OCI-LY3 (cell line): ENCODE results near the gene MORC2.

Source experiments
- H2AFZ ChIP-seq: fragments of 200-600, 300-600 bp; shearing (Covaris generic); 2 replicates; pipeline ENCODE4 v1.6.0; 2014; ENCODE audit warnings: antibody characterized with exemption, low read depth, low read length
- H3K27ac ChIP-seq: fragments of 200-600, 300-600 bp; sonication (generic); 2 replicates; pipeline ENCODE4 v1.5.1; 2014; ENCODE audit warnings: mild to moderate bottlenecking, low read length, moderate library complexity, mixed read lengths
- H3K27me3 ChIP-seq: fragments of 200-600, 300-600 bp; sonication (generic); 2 replicates; pipeline ENCODE4 v1.6.1; 2014; ENCODE audit warnings: low read depth, low read length, mixed read lengths
- H3K36me3 ChIP-seq: fragments of 200-600, 300-600 bp; sonication (generic); replicated peaks from 2 replicates; pipeline ENCODE3; 2014; ENCODE audit warnings: low read depth, low read length, mixed read lengths
- H3K4me1 ChIP-seq: fragments of 300-600, 200-600 bp; sonication (generic); 2 replicates; pipeline ENCODE4 v1.6.1; 2014; ENCODE audit warnings: low read length, mixed read lengths
- H3K4me2 ChIP-seq: fragments of 200-600, 300-600 bp; sonication (generic); 2 replicates; pipeline ENCODE4 v1.6.1; 2014; ENCODE audit warnings: low read length, mixed read lengths
- H3K4me3 ChIP-seq: fragments of 300-600, 200-600 bp; sonication (generic); 2 replicates; pipeline ENCODE4 v1.5.1; 2014; ENCODE audit warnings: antibody characterized with exemption, mild to moderate bottlenecking, low read length, moderate library complexity
- H3K79me2 ChIP-seq: fragments of 300-600, 200-600 bp; shearing (Covaris generic); 2 replicates; pipeline ENCODE4 v1.6.1; 2014; ENCODE audit warnings: mild to moderate bottlenecking, low read length, mixed read lengths
- H3K9ac ChIP-seq: fragments of 300-600, 200-600 bp; shearing (Covaris generic); 2 replicates; pipeline ENCODE4 v1.6.0; 2014; ENCODE audit warnings: mild to moderate bottlenecking, low read length, moderate library complexity
- H3K9me3 ChIP-seq: fragments of 200-600, 300-600 bp; shearing (Covaris generic); 2 replicates; pipeline ENCODE4 v1.6.1; 2014; ENCODE audit warnings: low read length, mixed read lengths; ENCODE audit not compliant: insufficient read depth
- H4K20me1 ChIP-seq: fragments of 200-600, 300-600 bp; sonication (generic); 2 replicates; pipeline ENCODE4 v1.6.1; 2016; ENCODE audit warnings: low read length, mixed read lengths; ENCODE audit not compliant: insufficient read depth
- CTCF ChIP-seq: fragments of 200-600, 300-600 bp; sonication (generic); IDR thresholded peaks from 2 replicates; pipeline ENCODE4 v1.5.1; 2014; ENCODE audit warnings: antibody characterized with exemption, low read length, low read depth
- EZH2phosphoT487 ChIP-seq: fragments of 200-600 bp; shearing (Covaris generic); IDR thresholded peaks from 2 replicates; pipeline ENCODE4 v1.6.1; 2018; ENCODE audit warnings: antibody characterized with exemption, mixed run types, low read depth

Gene MORC2

GRCh38 chr22:30878516-30879414 is 89.8 kb downstream of the MORC2 start:
- Histone ChIP-seq H3K9me3 (no peaks in the 10 kb centered on the region), H3K79me2 (no peaks in the 10 kb centered on the region), H3K27ac (no peak overlapping the region), H3K4me3 (no peak overlapping the region), H2AFZ (no peak overlapping the region), H3K36me3 (no peaks in the 10 kb centered on the region), H3K4me2 (no peak overlapping the region), H3K27me3 (no peaks in the 10 kb centered on the region), H3K4me1 (no peaks in the 10 kb centered on the region), H4K20me1 (no peaks in the 10 kb centered on the region), H3K9ac (no peak overlapping the region)
- TF ChIP-seq CTCF: no peak
- TF ChIP-seq EZH2phosphoT487: no peak

- H3K4me2 ChIP-seq: no peak overlapping the region
Measured at GRCh38 chr22:30877662-30878515, 90.7 kb downstream of the MORC2 start.

GRCh38 chr22:30876915-30877553 is 91.5 kb downstream of the MORC2 start:
- H3K9ac ChIP-seq: no peak overlapping the region
- no peaks in the 10 kb centered on the region for H3K79me2 ChIP-seq
- no peak overlapping the region for H3K4me3 ChIP-seq
- no peaks in the 10 kb centered on the region for H3K9me3 ChIP-seq
- H3K27me3 ChIP-seq: no peaks in the 10 kb centered on the region
- no peak overlapping the region for H2AFZ ChIP-seq
- no peak overlapping the region for H3K27ac ChIP-seq
- H3K4me1 ChIP-seq: no peaks in the 10 kb centered on the region
- H3K4me2 ChIP-seq: no peak overlapping the region
- TF ChIP-seq CTCF: no peak
- TF ChIP-seq EZH2phosphoT487: no peak
- H4K20me1 ChIP-seq: no peaks in the 10 kb centered on the region
- H3K36me3 ChIP-seq: no peaks in the 10 kb centered on the region

More at GRCh38 chr22:30877662-30878515, 90.7 kb downstream of the MORC2 start:
- TF ChIP-seq CTCF (no peak), EZH2phosphoT487 (no peak)
- Histone ChIP-seq H3K27me3 (no peaks in the 10 kb centered on the region), H2AFZ (no peak overlapping the region), H3K9me3 (no peaks in the 10 kb centered on the region), H3K4me3 (no peak overlapping the region), H3K4me1 (no peaks in the 10 kb centered on the region), H3K79me2 (no peaks in the 10 kb centered on the region), H4K20me1 (no peaks in the 10 kb centered on the region), H3K9ac (no peak overlapping the region), H3K27ac (no peak overlapping the region), H3K36me3 (no peaks in the 10 kb centered on the region)
